HG02642 (cell line): Measurements from ENCODE around the gene STMP1.
"Not testable (repeated sequence)": the region's sequence is repeated elsewhere in the genome, so short reads cannot be mapped to it uniquely, and the experiment has no call there.

ENCODE experiments used
- ATAC-seq: cut with Tn5 transposase; IDR thresholded peaks from one replicate; pipeline ENCODE4 v1.9.1; 2021; ENCODE audit warnings: mild to moderate bottlenecking; ENCODE audit not compliant: unreplicated experiment, poor library complexity

The STMP1 gene

GRCh38 chr7:135662123-135662372 lies 266 bp upstream of the STMP1 start:
- no peak for ATAC-seq

GRCh38 chr7:135664046-135664589 lies 1.8 kb downstream of the STMP1 start:
- no peak for ATAC-seq

DNA sequence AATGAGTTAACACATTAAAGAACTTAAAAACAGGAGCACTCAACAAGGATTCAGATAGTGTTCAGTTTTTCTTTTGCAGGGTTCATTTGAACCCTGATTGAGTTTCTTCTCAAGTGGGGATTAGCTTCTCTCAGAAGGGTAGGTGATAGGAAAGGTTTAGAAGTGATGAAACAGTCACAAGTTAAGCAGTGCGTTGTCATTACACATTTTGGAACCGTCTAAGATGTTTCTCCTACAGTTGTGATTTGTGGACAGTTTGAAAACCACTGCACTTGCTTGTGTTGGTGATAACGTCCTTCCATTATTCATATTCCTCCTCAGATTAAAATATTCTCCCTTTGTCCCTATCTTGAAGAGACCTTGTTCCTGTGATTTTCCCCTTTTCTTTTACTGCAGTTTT lies 2.7 kb downstream of the STMP1 start:
- no peak for ATAC-seq

DNA sequence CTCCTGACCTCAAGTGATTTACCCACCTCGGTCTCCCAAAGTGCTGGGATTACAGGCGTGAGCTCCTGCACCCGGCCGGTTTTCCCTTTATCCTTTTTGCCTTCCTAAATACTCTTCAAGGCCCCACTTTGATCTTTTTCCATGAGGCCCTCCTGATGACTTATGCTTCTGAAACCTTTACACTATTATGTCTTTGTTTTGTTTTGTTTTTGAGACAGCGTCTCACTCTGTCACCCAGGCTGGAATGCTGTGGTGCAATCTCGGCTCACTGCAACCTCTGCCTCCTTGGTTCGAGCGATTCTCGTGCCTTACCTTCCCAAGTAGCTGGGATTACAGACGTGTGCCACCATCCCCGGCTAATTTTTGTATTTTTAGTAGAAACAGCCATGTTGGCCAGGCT lies 3.8 kb downstream of the STMP1 start:
- no peak for ATAC-seq

- no peak for ATAC-seq
Observed at GRCh38 chr7:135666846-135667245, 4.5 kb downstream of the STMP1 start.

DNA sequence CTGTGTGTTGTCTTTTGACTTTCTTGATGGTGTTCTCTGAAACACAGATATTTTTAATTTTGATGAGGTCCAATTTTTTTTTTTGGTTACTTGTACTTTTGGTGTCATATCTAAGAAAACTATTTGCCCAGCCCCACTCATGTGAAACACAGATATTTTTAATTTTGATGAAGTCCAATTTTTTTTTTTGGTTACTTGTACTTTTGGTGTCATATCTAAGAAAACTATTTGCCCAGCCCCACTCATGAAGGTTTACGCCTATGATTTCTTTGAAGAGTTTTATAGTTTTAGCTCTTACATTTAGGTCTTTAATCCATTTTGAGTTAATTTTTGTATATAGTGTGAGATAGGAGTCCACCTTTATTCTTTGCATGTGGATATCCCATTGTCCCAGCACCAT lies 5.3 kb downstream of the STMP1 start:
- not testable (repeated sequence) for ATAC-seq

GRCh38 chr7:135668852-135669395 lies 6.6 kb downstream of the STMP1 start:
- not testable (repeated sequence) for ATAC-seq

DNA sequence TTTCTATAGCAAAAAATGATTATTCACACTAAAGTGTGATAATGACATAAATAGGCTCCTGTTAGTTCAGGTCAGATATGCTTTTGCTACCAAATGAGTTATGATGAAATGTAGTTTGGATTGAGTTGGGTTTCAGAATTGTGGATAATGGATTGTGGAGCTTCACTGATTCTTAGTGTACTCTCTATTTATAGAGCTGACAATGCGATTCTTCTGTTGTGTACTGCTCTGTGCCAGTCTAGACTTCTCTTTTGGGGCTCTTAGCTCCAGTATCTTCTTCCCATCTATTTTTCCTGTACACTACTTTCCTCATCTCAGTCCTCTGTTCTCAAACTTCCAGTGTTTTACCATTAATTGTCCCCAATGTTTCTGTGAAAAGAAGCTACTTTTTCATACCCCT lies 7.5 kb downstream of the STMP1 start:
- ATAC-seq = no peak

- no peak for ATAC-seq
Observed at GRCh38 chr7:135670179-135670578, 7.9 kb downstream of the STMP1 start.

DNA sequence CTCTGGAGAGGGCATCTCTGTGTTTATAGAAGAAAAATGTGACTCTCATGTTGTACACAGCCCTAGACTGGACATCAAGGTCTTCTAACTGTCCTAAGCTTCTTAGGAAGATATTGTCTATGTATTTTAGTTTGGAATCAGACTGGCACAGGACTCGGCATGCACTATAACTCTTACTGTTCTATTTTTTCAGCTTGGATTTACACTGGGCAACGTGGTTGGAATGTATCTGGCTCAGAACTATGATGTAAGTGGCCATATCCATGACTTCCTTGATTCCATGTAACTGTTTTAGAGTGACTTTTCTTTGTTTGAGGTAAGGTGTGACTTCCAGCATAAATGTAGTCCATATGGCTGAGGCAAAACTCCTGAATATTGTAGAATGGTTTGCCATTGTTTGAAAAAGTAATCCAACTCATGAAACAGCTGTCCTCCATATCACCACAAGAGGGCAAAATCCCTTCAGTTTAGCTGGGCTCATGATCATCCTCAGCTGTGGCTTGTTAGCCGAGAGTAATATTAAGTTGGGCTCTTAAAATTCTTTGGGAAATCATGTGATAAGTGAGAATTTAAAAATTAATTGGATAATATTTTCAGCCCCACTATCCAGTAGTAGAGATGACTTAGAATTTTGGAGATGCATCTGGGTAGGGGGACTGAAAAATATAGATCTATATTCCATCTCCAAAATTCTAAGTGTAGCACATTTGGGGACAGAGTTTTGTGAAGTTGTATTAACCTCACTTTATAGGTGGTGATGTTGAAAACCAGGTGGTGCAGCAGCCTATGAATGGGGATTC lies 10.4 kb downstream of the STMP1 start:
- ATAC-seq = peak; percentile 73

DNA sequence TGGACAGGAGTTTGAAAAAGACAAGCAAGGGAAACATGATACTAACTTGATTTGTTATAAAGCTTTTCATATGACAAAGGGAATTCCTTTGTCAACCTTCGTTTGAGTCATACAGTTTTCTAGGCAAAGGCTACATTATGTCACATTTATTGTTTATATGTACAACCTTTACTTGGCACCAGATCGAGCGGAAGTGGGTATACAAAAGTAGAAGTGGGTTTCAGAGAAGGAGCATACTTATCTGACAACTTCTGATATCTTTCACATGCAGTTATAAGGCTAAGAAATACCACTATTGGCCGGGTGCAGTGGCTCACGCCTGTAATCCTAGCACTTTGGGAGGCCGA lies 11.0 kb downstream of the STMP1 start:
- ATAC-seq = no peak

DNA sequence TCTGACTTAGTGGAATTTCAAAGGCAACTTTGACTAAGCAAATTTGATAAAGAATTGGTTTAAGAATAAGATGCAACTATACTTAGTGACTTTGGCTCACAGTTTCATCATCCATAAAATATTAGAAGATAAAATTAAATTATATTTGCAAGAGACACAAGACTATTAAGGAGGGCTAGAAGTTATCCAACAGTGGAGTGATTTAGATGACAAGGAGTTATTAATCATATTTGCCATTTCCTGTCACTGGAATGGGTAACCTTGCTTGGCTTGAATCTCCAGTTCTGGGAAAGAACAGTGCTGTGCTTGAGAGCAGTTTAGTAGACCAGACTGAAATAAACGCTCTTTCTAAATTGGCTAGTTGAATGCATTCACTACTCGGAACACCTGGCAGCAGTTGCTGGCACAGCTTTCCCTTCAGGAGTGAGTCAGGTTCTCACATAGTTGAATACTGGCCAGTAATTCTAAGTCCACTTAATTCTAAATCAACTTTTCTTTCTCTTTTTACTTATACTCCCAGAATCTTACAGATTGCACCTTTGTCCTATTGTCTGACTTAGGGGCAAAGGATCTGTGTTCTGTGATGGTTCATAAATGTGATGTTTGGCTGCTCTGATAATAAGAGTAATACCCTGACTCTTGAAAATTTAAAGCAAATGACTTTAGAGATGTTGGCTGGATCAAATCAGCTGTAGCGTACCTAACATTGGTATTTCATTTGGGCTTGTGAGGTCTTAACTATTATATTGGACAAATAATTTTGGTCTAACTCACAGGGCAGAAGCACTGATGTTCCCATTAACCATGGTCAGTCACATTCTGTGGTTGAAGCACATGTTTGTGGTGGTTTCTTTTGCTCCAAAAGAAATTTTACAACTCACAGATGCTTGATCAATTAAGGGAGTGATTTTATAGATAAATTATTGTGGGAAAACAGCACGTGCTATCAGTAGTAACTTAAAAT lies 16.6 kb downstream of the STMP1 start:
- ATAC-seq = no peak

DNA sequence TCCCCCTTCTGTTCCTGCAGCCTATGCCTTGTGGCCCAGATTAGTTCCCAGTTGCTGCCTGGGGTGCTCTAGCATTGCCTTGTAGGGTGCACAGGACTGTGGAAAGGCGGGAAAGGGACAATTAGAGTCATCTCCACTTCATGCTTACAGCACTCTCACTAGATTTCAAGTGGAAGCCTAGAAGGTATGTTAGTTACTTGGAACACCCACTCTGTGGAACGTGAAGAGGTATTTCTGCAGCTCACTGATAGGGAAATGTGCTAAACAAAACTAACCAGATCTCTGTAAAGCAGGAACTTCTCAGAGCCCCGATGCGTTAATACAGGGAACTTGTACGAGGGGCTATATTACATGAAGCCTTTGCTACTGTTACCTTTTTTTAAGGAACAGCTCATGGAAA lies 19.4 kb downstream of the STMP1 start:
- no peak for ATAC-seq

DNA sequence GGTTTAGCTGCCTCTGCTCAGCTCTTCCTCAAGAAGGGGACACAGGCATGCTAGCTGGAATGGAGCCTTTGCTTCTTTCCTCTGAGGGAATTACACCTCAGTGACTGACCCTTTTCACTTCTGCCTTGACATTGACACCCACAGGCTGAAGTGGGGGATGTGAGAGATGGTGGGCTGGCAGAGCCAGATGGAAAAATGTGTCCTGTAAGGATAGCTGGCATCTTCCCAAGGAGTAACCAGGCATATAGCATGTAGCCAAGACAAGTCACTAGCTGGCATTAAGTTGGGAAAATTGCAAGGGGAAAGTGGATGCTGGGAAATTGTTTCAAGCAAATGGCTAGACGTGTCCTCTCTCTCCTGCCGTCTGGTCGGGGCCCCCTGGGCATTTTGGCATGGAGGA lies 19.9 kb downstream of the STMP1 start:
- no peak for ATAC-seq

DNA sequence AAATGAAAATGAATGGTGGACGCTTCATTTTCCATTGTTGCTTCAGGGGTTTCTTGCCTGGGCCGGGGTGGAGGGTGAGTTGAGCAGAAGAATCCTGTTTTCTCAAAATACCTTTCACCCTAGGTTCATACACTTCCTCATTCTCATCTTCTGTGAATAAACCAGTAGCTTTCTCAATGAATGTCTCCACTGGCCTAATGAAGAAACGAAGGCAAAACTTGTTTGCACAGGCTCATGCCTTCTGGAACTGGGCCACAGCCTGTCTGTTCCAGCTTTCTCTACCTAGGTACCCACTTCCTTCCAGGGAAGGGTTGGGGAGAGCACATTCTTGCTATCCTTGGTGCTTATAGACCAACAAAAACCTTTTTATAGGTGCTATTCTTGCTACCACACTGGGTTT lies 21.3 kb downstream of the STMP1 start:
- no peak for ATAC-seq

- no peak for ATAC-seq
Observed at GRCh38 chr7:135684136-135684535, 21.8 kb downstream of the STMP1 start.

GRCh38 chr7:135684699-135685098 lies 22.4 kb downstream of the STMP1 start:
- ATAC-seq = no peak

- ATAC-seq = no peak
Observed at GRCh38 chr7:135685306-135686084, 23.2 kb downstream of the STMP1 start.

DNA sequence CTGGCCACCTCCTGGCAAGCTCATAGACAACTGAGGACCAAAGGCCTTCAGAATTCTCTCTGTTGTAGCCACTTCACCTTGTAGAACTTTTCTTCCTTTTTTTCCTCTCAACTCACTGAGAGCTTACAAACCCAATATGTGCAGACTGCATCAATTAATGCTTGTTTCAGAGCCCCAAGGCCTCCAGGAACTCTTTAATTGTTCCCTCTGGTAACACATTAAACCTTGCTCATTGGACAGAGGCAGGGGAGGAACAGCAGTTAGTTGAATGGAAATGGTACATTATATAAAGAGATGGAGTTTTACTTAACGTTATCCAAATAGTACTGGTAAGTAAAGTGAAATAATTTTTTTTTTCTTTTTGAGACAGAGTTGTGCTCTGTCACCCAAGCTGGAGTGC lies 25.2 kb downstream of the STMP1 start:
- ATAC-seq = no peak

GRCh38 chr7:135690566-135690965 lies 28.3 kb downstream of the STMP1 start:
- ATAC-seq = no peak
